OCI-M2 (cell line): ENCODE results near the gene MIOS.

ENCODE experiments used
- DNase-seq: peaks from one replicate; lab custom pipeline; 2025; ENCODE audit not compliant: unreplicated experiment; lab: John Stamatoyannopoulos, UW

The MIOS gene

DNA sequence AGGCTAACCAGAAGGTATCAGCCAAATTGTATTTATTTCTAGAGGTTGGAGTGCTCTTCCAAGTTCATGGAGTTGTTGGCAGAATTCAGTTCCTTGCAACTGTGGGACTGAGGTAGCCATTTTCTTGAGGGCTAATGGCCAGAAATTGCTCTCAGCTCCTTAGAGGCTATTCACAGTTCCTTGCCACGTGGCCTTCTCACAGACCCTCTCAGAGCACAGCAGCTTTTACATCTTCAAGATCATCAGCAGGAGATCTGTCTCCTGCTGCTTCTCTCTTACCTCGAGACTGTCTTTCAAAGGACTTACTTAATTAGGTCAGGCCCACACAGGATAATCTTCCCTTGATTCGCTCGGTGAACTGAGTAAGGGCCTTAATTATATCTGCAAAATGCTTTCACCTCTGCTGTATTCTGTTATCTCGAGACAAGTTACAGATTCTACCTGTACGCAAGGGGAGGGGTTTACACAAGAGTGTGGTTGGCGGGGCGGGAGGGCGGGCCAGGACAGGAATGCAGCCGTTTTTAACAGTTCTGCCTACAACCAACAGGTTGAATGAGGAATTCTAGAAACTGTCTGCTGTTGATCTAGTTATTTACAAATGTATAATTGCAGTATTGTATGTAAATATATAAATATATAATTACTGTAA lies 15.0 kb downstream of the MIOS start:
- DNase-seq = no peak

GRCh38 chr7:7582596-7582995 lies 15.9 kb downstream of the MIOS start:
- no peak for DNase-seq

DNA sequence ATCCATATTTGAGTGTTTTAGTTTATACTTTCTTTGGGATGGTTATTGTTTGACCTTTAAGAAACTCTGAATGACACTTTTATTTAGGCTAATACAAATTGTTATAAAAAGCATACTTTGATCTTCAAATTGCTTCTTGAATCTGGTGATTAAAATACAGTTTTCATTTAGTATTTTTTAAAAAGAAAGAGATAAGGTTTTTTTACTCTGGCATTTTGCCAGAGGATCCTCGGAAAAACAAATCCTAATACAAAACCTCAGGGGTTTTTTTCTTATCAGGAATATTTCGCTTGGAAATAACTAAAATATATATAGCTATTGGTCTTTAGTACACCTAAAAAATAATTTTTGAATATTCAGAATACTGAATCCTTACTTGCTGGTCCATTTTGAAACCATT lies 17.0 kb downstream of the MIOS start:
- DNase-seq = no peak

DNA sequence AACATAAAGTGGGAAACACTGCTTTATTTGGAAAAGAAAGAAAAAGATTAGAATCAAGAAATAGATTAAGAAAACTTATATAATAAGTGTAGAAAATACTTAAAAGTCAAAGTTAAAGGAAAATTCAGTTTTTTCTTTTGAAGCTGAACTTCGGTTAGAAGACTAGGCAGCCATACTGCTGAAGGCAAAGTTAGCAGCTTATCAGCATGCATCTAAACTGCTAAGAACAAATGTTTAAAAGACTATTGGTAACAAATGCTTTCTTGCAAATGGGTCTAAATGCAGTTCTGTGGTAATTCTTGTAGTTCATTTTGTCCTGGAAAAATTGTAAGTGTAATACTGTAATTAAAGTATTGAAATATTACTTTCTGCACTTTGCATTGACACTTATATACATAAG lies 18.0 kb downstream of the MIOS start:
- no peak for DNase-seq

GRCh38 chr7:7585241-7585928 lies 18.7 kb downstream of the MIOS start:
- DNase-seq = no peak

GRCh38 chr7:7595451-7595850 lies 28.8 kb downstream of the MIOS start:
- DNase-seq = no peak

- no peak for DNase-seq
Measured at GRCh38 chr7:7596176-7596575, 29.5 kb downstream of the MIOS start.

DNA sequence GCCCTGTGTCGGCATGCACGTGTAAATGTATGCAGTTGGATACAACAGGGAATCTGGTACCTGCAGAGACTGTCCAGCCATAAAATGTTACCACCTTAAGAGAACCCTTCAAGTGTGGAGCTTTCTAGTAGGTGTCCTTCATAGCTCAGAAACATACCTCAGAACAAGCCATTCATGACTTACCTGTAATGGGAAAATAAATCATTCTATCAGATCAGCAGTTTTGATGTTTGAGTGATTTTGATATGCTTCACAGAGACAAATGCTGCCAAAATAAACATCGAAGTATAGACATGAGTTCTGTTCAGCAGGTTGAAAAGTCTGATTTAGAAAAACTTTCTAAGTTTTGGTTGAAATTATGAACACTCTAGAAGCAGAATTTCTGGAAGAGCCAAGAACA lies 40.3 kb downstream of the MIOS start:
- DNase-seq = no peak

DNA sequence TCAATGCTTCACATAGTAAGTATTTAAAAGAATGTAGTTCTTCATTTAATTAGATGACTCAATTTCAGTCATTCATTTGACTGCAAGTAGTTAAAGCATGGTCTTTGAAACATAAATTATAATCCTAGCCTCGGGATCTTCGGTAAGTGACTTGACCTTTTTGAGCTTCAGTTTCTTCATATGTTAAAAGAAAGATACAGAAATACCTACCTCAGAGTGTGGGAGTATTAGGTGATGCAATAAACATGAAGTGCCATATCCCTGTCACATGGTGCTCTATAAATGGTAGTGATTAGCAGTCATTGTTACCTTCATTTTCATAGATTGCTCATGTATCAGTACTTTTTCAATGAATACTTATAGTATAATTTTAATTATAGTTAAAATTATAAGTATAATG lies 42.6 kb downstream of the MIOS start:
- DNase-seq = no peak

GRCh38 chr7:7612519-7612918 lies 45.8 kb downstream of the MIOS start:
- DNase-seq = no peak

- DNase-seq = no peak
Measured at GRCh38 chr7:7613210-7613609, 46.5 kb downstream of the MIOS start.

GRCh38 chr7:7614018-7614741 lies 47.5 kb downstream of the MIOS start:
- no peak for DNase-seq

DNA sequence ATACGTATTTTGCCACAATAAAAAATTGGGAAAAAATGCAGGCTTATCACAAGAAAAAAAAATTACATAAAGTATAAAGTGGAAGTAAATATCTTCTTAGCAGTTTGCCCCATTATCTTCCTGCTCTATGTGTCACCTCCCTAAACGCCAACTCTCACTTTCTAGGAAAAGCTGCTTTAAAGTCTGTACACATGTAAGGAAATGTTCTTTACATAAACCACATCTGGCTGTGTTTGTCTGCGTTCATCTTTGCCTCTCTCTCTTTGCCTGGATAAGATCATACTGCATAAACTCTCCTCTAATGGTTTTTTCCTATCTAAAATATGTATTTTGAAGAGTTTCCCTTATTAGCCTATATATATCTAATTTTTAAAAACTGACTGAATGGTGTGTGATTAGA lies 50.9 kb downstream of the MIOS start:
- DNase-seq = no peak

DNA sequence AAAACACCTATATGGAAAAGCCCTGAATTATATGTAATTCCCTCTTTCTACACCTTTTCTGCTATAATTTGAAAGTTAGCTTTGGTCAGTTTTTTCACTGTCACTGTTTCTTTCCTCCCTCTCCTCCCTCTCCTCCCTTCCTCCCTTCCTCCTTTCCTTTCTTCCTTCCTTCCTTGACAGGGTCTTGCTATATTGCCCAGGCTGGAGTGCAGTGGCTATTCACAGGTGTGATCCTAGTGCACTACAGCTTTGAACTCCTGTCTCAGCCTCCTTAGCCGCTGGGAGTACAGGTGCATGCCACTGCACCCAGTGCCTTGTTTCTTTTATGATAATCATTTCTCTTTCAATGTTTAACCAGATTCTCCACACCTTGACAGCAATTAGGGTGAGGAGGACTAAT lies 51.7 kb downstream of the MIOS start:
- no peak for DNase-seq

DNA sequence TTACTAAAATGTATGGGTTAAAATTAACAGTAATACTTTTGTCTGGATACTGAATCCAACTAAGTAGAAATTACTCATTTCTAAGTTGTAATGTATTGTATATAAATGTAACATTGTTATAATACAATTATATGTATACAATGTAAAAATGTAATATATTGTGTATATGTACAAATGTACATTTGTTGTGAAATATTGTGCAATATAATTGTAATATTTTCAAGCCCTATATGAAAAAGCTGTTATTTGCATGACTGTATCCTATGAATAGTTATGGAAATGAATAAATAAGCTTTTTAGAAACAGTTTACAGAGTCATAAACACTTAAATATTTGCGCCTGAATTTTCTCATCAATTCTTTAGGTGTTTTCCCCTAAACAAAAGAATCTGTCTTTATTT lies 53.6 kb downstream of the MIOS start:
- DNase-seq = no peak

- no peak for DNase-seq
Measured at GRCh38 chr7:7620644-7621210, 54.0 kb downstream of the MIOS start.

DNA sequence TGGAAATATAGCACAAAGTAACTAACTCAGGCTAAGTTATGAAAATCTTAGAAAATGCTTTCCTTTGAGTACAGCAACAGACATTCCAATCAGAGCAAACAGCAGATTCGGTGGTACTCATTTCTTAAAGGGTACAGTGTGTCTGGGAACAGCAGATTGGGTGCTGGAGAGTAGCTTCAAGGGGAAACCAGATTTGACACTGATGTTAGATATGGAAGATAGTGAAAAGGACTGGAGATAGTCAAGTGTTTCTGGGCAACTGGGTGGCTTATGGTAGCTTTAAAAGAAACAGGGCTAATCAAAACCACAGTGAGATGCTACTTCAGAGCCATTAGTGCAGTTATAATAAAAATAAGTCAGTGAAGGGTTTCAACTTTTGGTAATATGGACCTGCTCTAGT lies 61.8 kb downstream of the MIOS start:
- no peak for DNase-seq

- no peak for DNase-seq
Measured at GRCh38 chr7:7630626-7631329, 64.1 kb downstream of the MIOS start.

DNA sequence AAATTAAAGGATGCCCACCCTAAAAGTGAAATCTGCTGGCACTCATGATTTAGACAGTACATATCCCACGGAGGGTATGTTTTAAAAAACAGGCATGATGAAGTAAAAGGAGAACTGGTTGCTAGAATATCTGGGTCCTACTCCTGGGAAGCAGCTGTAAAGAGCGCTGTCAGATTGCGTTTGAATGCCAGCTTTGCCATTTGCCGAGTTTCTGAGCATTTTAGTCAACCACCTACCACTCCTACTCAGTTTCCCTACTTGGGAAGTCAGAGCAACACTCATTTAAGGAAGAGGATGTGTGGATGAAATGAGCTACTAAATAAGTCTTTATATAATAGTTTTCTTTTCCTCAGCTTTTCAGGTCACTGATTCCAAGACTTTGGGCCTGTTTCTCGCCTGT lies 72.7 kb downstream of the MIOS start:
- no peak for DNase-seq

- DNase-seq = no peak
Measured at GRCh38 chr7:7639847-7640220, 73.2 kb downstream of the MIOS start.
